Thyroid gland (tissue), 4 donors: Measurements from ENCODE around the gene KRTAP21-3.

Experiments
- CTCF ChIP-seq, 6 experiments: fragments of 200-600 bp in 3 of 6; fragments of 450-650 bp in 3 of 6; sonication (generic) in 3 of 6; IDR thresholded peaks; one replicate each; pipeline ENCODE4 v1.5.1; 2016 to 2019; ENCODE audit warnings: antibody characterized with exemption in 6 of 6, mild to moderate bottlenecking in 2 of 6, inconsistent platforms in 1 of 6, moderate library complexity in 1 of 6
- POLR2A ChIP-seq, 2 donors: fragments of 450-650 bp; IDR thresholded peaks; one replicate each; pipeline ENCODE4 v1.6.1; 2017; ENCODE audit warnings: antibody characterized with exemption in 2 of 2, mild to moderate bottlenecking in 2 of 2, moderate library complexity in 1 of 2

GRCh38 chr21:30719401-30719800 lies 824 bp upstream of the KRTAP21-3 start:
- TF ChIP-seq CTCF (IDR thresholded peaks at IDR 0.05) (no peak), POLR2A (IDR thresholded peaks at IDR 0.05) (no peak)
